ENCODE measurements around the gene BCR. TPM values are rescaled to one million over a fixed set of nuclear protein-coding genes. Genes with fewer than 3 reads are reported as not detected.

BCR gene
- total and polyA plus RNA-seq, 2 of the 13 experiments (the other 11 are each of a cell fraction or from before 2014, with no cell fraction given): 19.9 to 33.6 TPM

DNA sequence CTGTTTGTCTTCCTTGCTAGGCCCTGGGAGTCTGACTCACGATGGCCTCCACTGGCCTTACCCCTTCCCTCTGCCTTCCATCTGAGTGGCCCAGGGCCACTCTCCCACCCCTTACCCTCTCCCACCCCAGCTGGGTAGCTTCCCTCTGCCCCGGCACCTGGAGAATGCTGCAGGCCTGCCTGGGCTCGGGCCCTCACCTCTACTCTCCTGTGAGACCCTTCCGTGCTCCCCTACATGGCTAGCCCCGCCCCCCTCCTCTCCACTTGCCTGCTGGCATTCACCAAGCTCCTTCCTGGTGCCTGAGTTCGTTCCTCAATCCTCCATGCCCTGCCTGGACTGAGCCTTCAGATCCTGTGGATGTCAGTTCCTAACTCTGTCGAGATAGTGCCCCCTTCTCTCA lies 26.3 kb upstream of the BCR start:
- no peak overlapping the region for H2AFZ ChIP-seq (ENCODE audit: low read length)
- ChIA-PET CTCF (ENCODE audit: low intra/inter-chr PET ratio, low total read pairs) (no interaction called here), POLR2A (interaction anchor here (0.7 to 2.1 kb wide), 5 partner anchors 9 to 84 kb away, joined by 4 to 9 read pairs (median 5); partner anchors contain the start of genes GNAZ, RAB36 and RSPH14)
- 0 out of 2 replicates have a peak, but pooled peaks have one; percentile 4 for TF ChIP-seq ZFY (CRISPR knock-in tag; IDR thresholded peaks at IDR 0.05)
- TF ChIP-seq MED1 (CRISPR knock-in tag; IDR thresholded peaks at IDR 0.05): 0 out of 2 replicates have a peak, but pooled peaks have one; percentile 10
- TF ChIP-seq ARID4A (CRISPR knock-in tag; IDR thresholded peaks at IDR 0.05; ENCODE audit: borderline replicate concordance): no peak
- TF ChIP-seq NFE2 (CRISPR knock-in tag; IDR thresholded peaks at IDR 0.05): no peak
- TF ChIP-seq FOSL2 (CRISPR knock-in tag; IDR thresholded peaks at IDR 0.05): 0 out of 2 replicates have a peak, but pooled peaks have one; percentile 16
- no peak for TF ChIP-seq RBAK (CRISPR knock-in tag; IDR thresholded peaks at IDR 0.05)
- peak; percentile 8; the same call in 1 of the 2 replicates for TF ChIP-seq RXRA (CRISPR knock-in tag; IDR thresholded peaks at IDR 0.05)
- TF ChIP-seq, protein P1, sequence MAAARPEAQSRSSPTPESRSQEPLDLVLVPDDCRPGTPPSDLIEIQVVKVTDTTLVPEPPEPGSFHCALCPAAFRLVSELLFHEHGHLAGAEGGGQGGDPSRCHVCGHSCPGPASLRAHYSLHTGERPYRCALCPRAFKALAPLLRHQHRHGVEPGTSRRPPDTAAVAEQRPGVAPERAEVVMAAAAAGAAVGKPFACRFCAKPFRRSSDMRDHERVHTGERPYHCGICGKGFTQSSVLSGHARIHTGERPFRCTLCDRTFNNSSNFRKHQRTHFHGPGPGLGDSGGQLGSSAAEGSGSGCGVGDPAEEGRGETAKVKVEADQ (CRISPR knock-in tag; IDR thresholded peaks at IDR 0.05; ENCODE audit: borderline replicate concordance): no peak
- DNase-seq (ENCODE audit: low spot score): no peak
- peaks cover 99% of the 10 kb centered on the region for H3K4me1 ChIP-seq (ENCODE audit: insufficient read depth, low read length)
- ATAC-seq: no peak
- in situ Hi-C loops (cut with HindIII; ENCODE audit: extremely low pct_ligation_motif_present, low pct_unique_long_range_greater_than_20kb): loop anchor here (25.0 kb wide), 1 partner anchor 408 kb away; no protein-coding TSS in a partner anchor
- H3K4me2 ChIP-seq (ENCODE audit: low read depth, low read length): peak overlapping the region; percentile 41
- peak overlapping the region; percentile 56 for H3K27ac ChIP-seq (ENCODE audit: extremely low read length, insufficient read depth, low read length)
- no peaks in the 10 kb centered on the region for H4K20me1 ChIP-seq (ENCODE audit: insufficient read depth, low read length)
- no peaks in the 10 kb centered on the region for H3K79me2 ChIP-seq (ENCODE audit: insufficient read depth, low read length)
- H3K27me3 ChIP-seq (ENCODE audit: control insufficient read depth in 1 of 2, insufficient read depth in 2 of 2, low read length in 2 of 2): no peaks in the 10 kb centered on the region; a peak in 1 of 5 replicates
- no TSS peak for BruUV-seq (replicated peaks)
- WGBS (ENCODE audit: low lambda C conversion rate): 43% methylated on average over 7 of the region's 7 CpGs
- intact Hi-C loops (cut with micrococcal nuclease; ENCODE audit: unreplicated experiment): no loop called here
- FAIRE-seq: no peak
- H3K36me3 ChIP-seq (replicated peaks in 1 of 2; ENCODE audit: control insufficient read depth in 1 of 2, insufficient read depth in 2 of 2, low read length in 2 of 2): no peaks in the 10 kb centered on the region
- peak overlapping the region in 1 of 3 experiments; percentile 7; a peak in 1 of 6 replicates for H3K4me3 ChIP-seq (replicated peaks in 1 of 3; ENCODE audit: insufficient read depth in 1 of 3, low read depth in 2 of 3, low read length in 3 of 3)
- 0 out of 2 replicates have a peak overlapping the region, but pooled peaks have one; percentile 13 for H3K9ac ChIP-seq (ENCODE audit: insufficient read depth, low read depth, low read length)
- H3K9me3 ChIP-seq (ENCODE audit: low read length): no peaks in the 10 kb centered on the region
